CD8-positive, alpha-beta memory T cell (primary cell): ENCODE data around the gene GIMAP6. TPM values are rescaled to one million over a fixed set of nuclear protein-coding genes. Genes with fewer than 3 reads are reported as not detected.
"Not testable (repeated sequence)": the region's sequence is repeated elsewhere in the genome, so short reads cannot be mapped to it uniquely, and the experiment has no call there.

Experiments
- CTCF ChIA-PET: fragments of 350-600 bp; sonication (Branson Sonifier 250); formaldehyde crosslinking; loops from one replicate; lab custom pipeline; 2021; ENCODE audit warnings: antibody characterized with exemption; lab: Charles Lee
- POLR2A ChIA-PET: fragments of 350-600 bp; sonication (Branson Sonifier 250); formaldehyde crosslinking; loops from one replicate; lab custom pipeline; 2021; ENCODE audit warnings: antibody characterized with exemption; lab: Charles Lee
- DNase-seq, 5 donors: peaks; one replicate each; pipeline versions ENCODE4 v3.0.0 to v3.0.0-alpha.2; 2020 to 2022; ENCODE audit warnings: mixed read lengths in 1 of 5
- H3K27ac ChIP-seq: one replicate; pipeline ENCODE4 v1.7.0; 2013; ENCODE audit warnings: low read depth, mild to moderate bottlenecking, low read length, moderate library complexity
- H3K27me3 ChIP-seq: 2 replicates; pipeline ENCODE4 v1.7.0; 2013; ENCODE audit warnings: low read length, mild to moderate bottlenecking; ENCODE audit not compliant: insufficient read depth, poor library complexity, severe bottlenecking
- H3K36me3 ChIP-seq: 2 replicates; pipeline ENCODE4 v1.7.0; 2013; ENCODE audit warnings: mild to moderate bottlenecking, low read length, moderate library complexity; ENCODE audit not compliant: insufficient read depth
- H3K4me1 ChIP-seq: 2 replicates; pipeline ENCODE4 v1.7.0; 2013; ENCODE audit warnings: mild to moderate bottlenecking, low read length, moderate library complexity; ENCODE audit not compliant: insufficient read depth
- H3K4me3 ChIP-seq: 2 replicates; pipeline ENCODE4 v1.7.0; 2013; ENCODE audit warnings: mild to moderate bottlenecking, low read length
- H3K9me3 ChIP-seq: 2 replicates; pipeline ENCODE4 v1.7.0; 2013; ENCODE audit warnings: mild to moderate bottlenecking, low read length
- H3K27ac Mint-ChIP-seq, 8 donors: one replicate each; pipeline ENCODE4 v1.8.0; 2020 to 2021; ENCODE audit warnings: mixed read lengths in 8 of 8, mild to moderate bottlenecking in 6 of 8, inconsistent platforms in 3 of 8, moderate library complexity in 3 of 8
- H3K27me3 Mint-ChIP-seq, 2 donors: one replicate each; pipeline ENCODE4 v1.8.0; 2020 to 2021; ENCODE audit warnings: mixed read lengths in 2 of 2, mild to moderate bottlenecking in 1 of 2, moderate library complexity in 1 of 2
- H3K36me3 Mint-ChIP-seq, 3 donors: one replicate each; pipeline ENCODE4 v1.8.0; 2020 to 2021; ENCODE audit warnings: mixed read lengths in 3 of 3, inconsistent platforms in 1 of 3, mild to moderate bottlenecking in 1 of 3
- H3K4me1 Mint-ChIP-seq, 3 donors: one replicate each; pipeline ENCODE4 v1.8.0; 2020 to 2021; ENCODE audit warnings: mixed read lengths in 3 of 3, inconsistent platforms in 1 of 3, mild to moderate bottlenecking in 1 of 3
- H3K4me3 Mint-ChIP-seq, 7 donors: one replicate each; pipeline ENCODE4 v1.8.0; 2020 to 2021; ENCODE audit warnings: mixed read lengths in 7 of 7, mild to moderate bottlenecking in 6 of 7, moderate library complexity in 4 of 7, inconsistent platforms in 2 of 7
- H3K9me3 Mint-ChIP-seq, 5 donors: one replicate each; pipeline ENCODE4 v1.8.0; 2020 to 2022; ENCODE audit warnings: mixed read lengths in 5 of 5, mild to moderate bottlenecking in 3 of 5, moderate library complexity in 2 of 5, inconsistent platforms in 1 of 5
- polyA plus RNA-seq: library from polyadenylated mRNA; unstranded; fragments of 300-500 nt; fragmentation: Illumina TruSeq; gene quantifications from one replicate; pipeline ENCODE4 v1.2.3, GENCODE V29; 2021
- total RNA-seq, 2 experiments: library from RNA; stranded (reverse); gene quantifications; one replicate each; pipeline ENCODE4 v1.2.3, GENCODE V29; 2021

GIMAP6 gene
- total and polyA plus RNA-seq, 3 experiments from 2014 or later = 44.9 to 199 (median 45.8) TPM

DNA sequence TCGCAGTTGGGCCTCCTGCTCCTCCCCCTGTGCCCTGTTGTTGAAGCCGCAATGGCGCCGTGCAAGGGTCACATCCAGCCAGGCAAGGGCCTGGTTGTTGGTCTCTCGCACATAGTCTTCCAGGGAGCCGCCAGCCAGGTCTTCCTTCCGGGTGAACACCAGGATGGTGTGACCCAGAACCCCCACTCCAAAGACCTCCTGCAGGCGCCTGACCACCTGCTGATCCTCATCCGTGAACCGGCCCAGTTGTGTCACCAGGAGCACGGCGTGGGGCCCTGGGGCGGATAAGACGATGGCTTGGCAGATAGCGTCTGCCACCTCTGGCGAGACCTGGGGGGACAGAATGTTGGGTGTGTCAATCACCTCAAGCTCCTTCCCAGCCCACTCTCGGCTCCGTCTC lies 4.2 kb downstream of the GIMAP6 start:
- peak overlapping the region in 5 of 8 donors; percentile 40 to 94 (median 68) for H3K27ac Mint-ChIP-seq
- H3K36me3 ChIP-seq = peaks cover 38% of the 10 kb centered on the region
- POLR2A ChIA-PET = interaction anchor here (1.2 kb wide), 1 partner anchor 34 kb away, joined by 3 read pairs; no protein-coding TSS in a partner anchor

DNA sequence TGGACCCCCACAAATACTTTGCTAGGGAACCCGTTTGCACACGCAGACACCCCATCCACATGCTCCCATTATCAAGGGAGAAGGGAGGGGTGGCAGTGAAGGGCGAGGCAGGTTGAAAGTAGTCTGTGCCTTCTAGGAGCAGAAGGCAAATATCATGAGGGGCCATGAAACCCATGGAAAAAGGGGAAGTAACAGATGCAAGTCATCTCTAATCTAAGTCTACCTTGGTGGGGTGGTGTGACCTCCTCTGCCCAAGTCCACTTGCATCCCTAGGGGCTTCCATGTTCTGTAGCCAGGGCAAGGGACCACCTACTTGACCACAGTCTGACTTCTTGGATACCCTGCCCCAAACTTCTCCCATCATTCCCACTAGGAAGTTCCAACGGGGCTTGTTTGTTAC lies 5.5 kb downstream of the GIMAP6 start:
- no peak overlapping the region for H3K4me3 ChIP-seq
- peaks cover 55% of the 10 kb centered on the region for H3K4me1 ChIP-seq

More for the DNA sequence above, 4.2 kb downstream of the GIMAP6 start:
- H3K4me1 ChIP-seq = peaks cover 59% of the 10 kb centered on the region
- Mint-ChIP-seq H3K27me3 (no peaks in the 10 kb centered on the region), H3K9me3 (peaks cover 3 to 27% (median 14%) of the 10 kb centered on the region in 5 donors), H3K4me3 (peak overlapping the region in 4 of 7 donors; percentile 68 to 97 (median 96)), H3K4me1 (peaks cover 78 to 90% (median 88%) of the 10 kb centered on the region in 3 donors), H3K36me3 (peaks cover 54 to 84% (median 64%) of the 10 kb centered on the region in 3 donors)
- H3K27me3 ChIP-seq = no peaks in the 10 kb centered on the region
- H3K4me3 ChIP-seq = no peak overlapping the region
- H3K9me3 ChIP-seq = no peaks in the 10 kb centered on the region
- CTCF ChIA-PET = interaction anchor here (2.2 kb wide), 1 partner anchor 179 kb away, joined by 6 read pairs; no protein-coding TSS in a partner anchor
- DNase-seq = no peak
- no peak overlapping the region for H3K27ac ChIP-seq

DNA sequence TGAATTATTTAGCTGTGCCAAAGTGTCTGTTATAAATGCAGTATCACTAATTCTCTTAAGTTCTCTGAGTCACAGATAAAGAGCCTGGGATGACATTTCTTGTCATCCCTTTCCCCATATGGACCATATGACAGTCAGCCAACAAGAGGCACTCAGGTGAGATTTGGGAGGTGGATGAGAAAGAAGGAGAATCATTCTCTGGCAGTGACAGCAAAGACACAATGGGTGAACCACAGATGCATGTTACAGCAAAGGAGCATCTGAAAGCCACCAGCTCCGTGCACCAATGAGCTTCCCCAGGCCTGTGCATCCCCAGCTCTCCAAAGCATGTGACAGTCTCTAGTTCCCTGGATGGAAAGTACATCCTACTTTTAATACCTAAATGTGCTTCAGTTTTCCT lies 10.8 kb downstream of the GIMAP6 start:
- peaks cover 13 to 25% (median 23%) of the 10 kb centered on the region in 3 donors for H3K36me3 Mint-ChIP-seq
- ChIA-PET CTCF (interaction anchor here (1.1 to 1.3 kb wide), 3 partner anchors 47 to 136 kb away, joined by 3 read pairs; no protein-coding TSS in a partner anchor), POLR2A (interaction anchor here (1.5 kb wide), 1 partner anchor 10 kb away, joined by 3 read pairs; no protein-coding TSS in a partner anchor)
- peaks cover 59 to 84% (median 81%) of the 10 kb centered on the region in 3 donors for H3K4me1 Mint-ChIP-seq
- Histone ChIP-seq H3K9me3 (no peaks in the 10 kb centered on the region), H3K4me1 (peaks cover 23% of the 10 kb centered on the region), H3K27ac (no peak overlapping the region), H3K4me3 (no peak overlapping the region), H3K27me3 (no peaks in the 10 kb centered on the region), H3K36me3 (peaks cover 4% of the 10 kb centered on the region)
- H3K27ac Mint-ChIP-seq = peak overlapping the region in 7 of 8 donors; percentile 45 to 88 (median 77)
- DNase-seq = no peak
- no peaks in the 10 kb centered on the region for H3K27me3 Mint-ChIP-seq
- peak overlapping the region in 4 of 7 donors; percentile 4 to 57 (median 11) for H3K4me3 Mint-ChIP-seq
- peaks cover 2 to 23% (median 13%) of the 10 kb centered on the region in 5 donors for H3K9me3 Mint-ChIP-seq

More for the DNA sequence above, 5.5 kb downstream of the GIMAP6 start:
- Mint-ChIP-seq H3K4me3 (peak overlapping the region in 6 of 7 donors; percentile 29 to 71 (median 50)), H3K9me3 (peaks cover 3 to 27% (median 14%) of the 10 kb centered on the region in 5 donors), H3K27ac (peak overlapping the region; percentile 59 to 91 (median 77)), H3K36me3 (peaks cover 51 to 76% (median 60%) of the 10 kb centered on the region in 3 donors), H3K4me1 (peaks cover 75 to 92% (median 90%) of the 10 kb centered on the region in 3 donors), H3K27me3 (no peaks in the 10 kb centered on the region)
- H3K9me3 ChIP-seq = no peaks in the 10 kb centered on the region
- CTCF ChIA-PET = no interaction called here
- H3K36me3 ChIP-seq = peaks cover 38% of the 10 kb centered on the region
- no peaks in the 10 kb centered on the region for H3K27me3 ChIP-seq
- H3K27ac ChIP-seq = no peak overlapping the region
- POLR2A ChIA-PET = no interaction called here
- no peak for DNase-seq

- peaks cover 2 to 23% (median 13%) of the 10 kb centered on the region in 5 donors for H3K9me3 Mint-ChIP-seq
- H3K27me3 ChIP-seq = no peaks in the 10 kb centered on the region
- POLR2A ChIA-PET = interaction anchor here (0.6 to 1.5 kb wide), 2 partner anchors 10 to 48 kb away, joined by 3 read pairs; no protein-coding TSS in a partner anchor
- peak overlapping the region in 5 of 7 donors; percentile 3 to 57 (median 32) for H3K4me3 Mint-ChIP-seq
- no peak overlapping the region for H3K27ac ChIP-seq
- peaks cover 55 to 83% (median 75%) of the 10 kb centered on the region in 3 donors for H3K4me1 Mint-ChIP-seq
- no peaks in the 10 kb centered on the region for H3K36me3 ChIP-seq
- H3K36me3 Mint-ChIP-seq = peaks cover 11 to 25% (median 17%) of the 10 kb centered on the region in 3 donors
- H3K4me1 ChIP-seq = peaks cover 18% of the 10 kb centered on the region
- no peaks in the 10 kb centered on the region for H3K9me3 ChIP-seq
- DNase-seq = no peak
- peak overlapping the region; percentile 31 to 88 (median 72) for H3K27ac Mint-ChIP-seq
- CTCF ChIA-PET = interaction anchor here (1.3 kb wide), 1 partner anchor 47 kb away, joined by 3 read pairs; no protein-coding TSS in a partner anchor
- no peak overlapping the region for H3K4me3 ChIP-seq
- no peaks in the 10 kb centered on the region for H3K27me3 Mint-ChIP-seq
Measured at GRCh38 chr7:150620617-150621371, 11.4 kb downstream of the GIMAP6 start.

DNA sequence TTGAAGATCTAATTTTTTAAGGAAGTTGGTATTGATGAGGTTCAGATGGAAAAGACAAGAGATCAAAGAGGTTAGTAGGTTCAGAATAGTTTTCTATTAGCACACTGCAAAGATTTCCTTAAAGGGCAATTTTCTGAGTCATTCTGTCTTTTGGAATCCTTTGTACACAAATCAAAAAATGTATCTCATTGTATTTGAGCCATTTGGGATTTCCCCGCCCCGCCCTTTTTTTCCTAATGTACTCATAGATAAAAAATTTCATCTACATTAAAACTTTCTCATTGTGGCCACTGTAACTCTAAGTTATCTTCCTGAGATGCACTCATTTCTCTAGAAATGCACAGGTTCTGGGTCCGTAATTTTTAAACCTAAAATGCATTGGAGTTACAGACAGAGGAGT lies 12.1 kb downstream of the GIMAP6 start:
- ChIA-PET CTCF (interaction anchor here (1.3 kb wide), 1 partner anchor 48 kb away, joined by 3 read pairs; no protein-coding TSS in a partner anchor), POLR2A (interaction anchor here (0.6 to 1.5 kb wide), 2 partner anchors 11 to 48 kb away, joined by 3 read pairs; no protein-coding TSS in a partner anchor)
- Mint-ChIP-seq H3K36me3 (peaks cover 5 to 20% (median 9%) of the 10 kb centered on the region in 3 donors), H3K4me3 (peak overlapping the region in 1 of 7 donors; percentile 32), H3K27ac (peak overlapping the region in 5 of 8 donors; percentile 29 to 87 (median 77)), H3K9me3 (peaks cover 2 to 17% (median 9%) of the 10 kb centered on the region in 5 donors), H3K27me3 (no peaks in the 10 kb centered on the region), H3K4me1 (peaks cover 53 to 83% (median 72%) of the 10 kb centered on the region in 3 donors)
- Histone ChIP-seq H3K4me3 (no peak overlapping the region), H3K36me3 (no peaks in the 10 kb centered on the region), H3K4me1 (peaks cover 23% of the 10 kb centered on the region), H3K9me3 (no peaks in the 10 kb centered on the region), H3K27ac (no peak overlapping the region), H3K27me3 (no peaks in the 10 kb centered on the region)
- no peak for DNase-seq

DNA sequence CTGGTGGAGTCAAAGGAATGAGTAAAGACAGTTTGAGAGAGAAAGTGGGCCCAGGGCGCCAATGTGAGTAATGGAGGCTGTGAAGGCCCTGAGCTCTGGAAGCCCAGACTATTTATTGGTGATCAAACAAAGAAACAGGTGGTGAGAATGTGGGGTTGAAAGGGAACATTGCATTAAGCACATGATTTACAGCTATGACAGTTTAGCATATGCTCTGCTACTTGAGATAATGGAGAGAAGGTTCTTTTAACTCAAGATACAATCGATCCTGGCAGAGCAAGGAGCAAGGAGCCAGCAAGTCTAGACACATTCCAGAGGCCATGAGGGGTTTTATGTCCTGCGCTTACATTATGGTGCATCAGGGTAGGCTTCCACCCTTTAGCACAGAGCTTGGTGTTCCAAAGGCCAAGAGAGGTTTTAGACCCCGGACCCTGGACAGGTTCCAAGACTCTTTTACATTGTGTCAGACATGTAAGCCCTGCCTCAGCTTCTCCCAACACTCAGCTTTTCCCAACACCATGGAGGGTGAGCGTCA lies 16.9 kb downstream of the GIMAP6 start:
- H3K4me3 ChIP-seq, H3K36me3 ChIP-seq, CTCF ChIA-PET, H3K27me3 Mint-ChIP-seq, H3K27ac ChIP-seq, H3K27me3 ChIP-seq, DNase-seq, H3K9me3 ChIP-seq: not testable (repeated sequence)
- Mint-ChIP-seq H3K4me3 (peak overlapping the region in 4 of 7 donors; percentile 23 to 66 (median 48)), H3K27ac (peak overlapping the region in 7 of 8 donors; percentile 39 to 97 (median 70)), H3K36me3 (peaks cover 0 to 29% (median 3%) of the 10 kb centered on the region in 3 donors), H3K4me1 (peaks cover 54 to 74% (median 66%) of the 10 kb centered on the region in 3 donors), H3K9me3 (peaks cover 0 to 17% (median 10%) of the 10 kb centered on the region in 5 donors)
- POLR2A ChIA-PET = interaction anchor here (1.5 kb wide), 1 partner anchor 10 kb away, joined by 6 read pairs; no protein-coding TSS in a partner anchor
- H3K4me1 ChIP-seq = peaks cover 41% of the 10 kb centered on the region

- H3K4me3 ChIP-seq, H3K27me3 ChIP-seq, DNase-seq, H3K9me3 ChIP-seq, H3K27me3 Mint-ChIP-seq, H3K36me3 ChIP-seq, H3K27ac ChIP-seq: not testable (repeated sequence)
- peaks cover 41% of the 10 kb centered on the region for H3K4me1 ChIP-seq
- ChIA-PET CTCF (interaction anchor here (1.2 kb wide), 1 partner anchor 23 kb away, joined by 3 read pairs; no protein-coding TSS in a partner anchor), POLR2A (interaction anchor here (1.5 kb wide), 1 partner anchor 11 kb away, joined by 6 read pairs; no protein-coding TSS in a partner anchor)
- Mint-ChIP-seq H3K36me3 (peaks cover 0 to 29% (median 3%) of the 10 kb centered on the region in 3 donors), H3K27ac (peak overlapping the region in 7 of 8 donors; percentile 13 to 97 (median 70)), H3K9me3 (peaks cover 0 to 17% (median 10%) of the 10 kb centered on the region in 5 donors), H3K4me1 (peaks cover 55 to 74% (median 66%) of the 10 kb centered on the region in 3 donors), H3K4me3 (peak overlapping the region in 4 of 7 donors; percentile 22 to 43 (median 26))
Measured at GRCh38 chr7:150614426-150614825, 17.8 kb downstream of the GIMAP6 start.
